ENCODE data around the gene PDK3.
A peak's percentile ranks its signal among the peaks of the same experiment; 100 is the strongest.

Gene PDK3

GRCh38 chrX:24464836-24465531, at the start of gene PDK3:
Gene PDK3, plus strand, starts transcription at chrX:24465286. Its CDS starts 170 bp downstream, at chrX:24465456.
- peak; percentile 49 for DNase-seq (ENCODE audit: extremely low read depth, low read depth)
- no peak for TF ChIP-seq CTCF (IDR thresholded peaks at IDR 0.05; ENCODE audit: low read depth, low read length)

GRCh38 chrX:24415921-24416320, 49.2 kb upstream of the PDK3 start:
- TF ChIP-seq CTCF (IDR thresholded peaks at IDR 0.05; ENCODE audit: low read depth, low read length), result no peak
- no peak for DNase-seq (ENCODE audit: extremely low read depth, low read depth)

- no peak for TF ChIP-seq CTCF (IDR thresholded peaks at IDR 0.05; ENCODE audit: low read depth, low read length)
- DNase-seq (ENCODE audit: extremely low read depth, low read depth), result no peak
Observed at GRCh38 chrX:24423960-24424359, 41.1 kb upstream of the PDK3 start.

GRCh38 chrX:24424948-24425347, 40.1 kb upstream of the PDK3 start:
- TF ChIP-seq CTCF (IDR thresholded peaks at IDR 0.05; ENCODE audit: low read depth, low read length), result no peak
- peak; percentile 3 for DNase-seq (ENCODE audit: extremely low read depth, low read depth)

- DNase-seq (ENCODE audit: extremely low read depth, low read depth), result no peak
- no peak for TF ChIP-seq CTCF (IDR thresholded peaks at IDR 0.05; ENCODE audit: low read depth, low read length)
Observed at GRCh38 chrX:24425806-24426205, 39.3 kb upstream of the PDK3 start.

- no peak for TF ChIP-seq CTCF (IDR thresholded peaks at IDR 0.05; ENCODE audit: low read depth, low read length)
Observed at GRCh38 chrX:24426340-24426913, 38.7 kb upstream of the PDK3 start.

GRCh38 chrX:24426921-24427746, 38.0 kb upstream of the PDK3 start:
- DNase-seq (ENCODE audit: extremely low read depth, low read depth), result no peak
- TF ChIP-seq CTCF (IDR thresholded peaks at IDR 0.05; ENCODE audit: low read depth, low read length), result no peak

More at GRCh38 chrX:24426340-24426913, 38.7 kb upstream of the PDK3 start:
- no peak for DNase-seq (ENCODE audit: extremely low read depth, low read depth)

Measured in AG09319 (cell line).